DOHH2 (cell line): ENCODE data around the gene DUSP28.

Experiments
- H3F3A ChIP-seq: fragments of 200-600 bp; sonication (generic), shearing (Covaris generic); 2 replicates; pipeline ENCODE4 v1.6.0; 2016; ENCODE audit warnings: antibody characterized with exemption, mild to moderate bottlenecking; ENCODE audit not compliant: control insufficient read depth, insufficient read depth
- H3K27ac ChIP-seq: fragments of 200-600 bp; sonication (generic); 2 replicates; pipeline ENCODE4 v1.5.1; 2014; ENCODE audit warnings: low read depth, mild to moderate bottlenecking, low read length, moderate library complexity
- H3K27me3 ChIP-seq: fragments of 200-600 bp; sonication (generic); 2 replicates; pipeline ENCODE4 v1.6.1; 2014; ENCODE audit warnings: mild to moderate bottlenecking, low read length, mixed read lengths; ENCODE audit not compliant: control insufficient read depth
- H3K36me3 ChIP-seq: fragments of 200-600 bp; sonication (generic); 2 replicates; pipeline ENCODE4 v1.6.1; 2014; ENCODE audit warnings: mild to moderate bottlenecking, low read length, moderate library complexity, mixed read lengths; ENCODE audit not compliant: control insufficient read depth
- H3K4me1 ChIP-seq: fragments of 200-600 bp; sonication (generic); 2 replicates; pipeline ENCODE4 v1.6.1; 2014; ENCODE audit warnings: mild to moderate bottlenecking, low read length, mixed read lengths; ENCODE audit not compliant: control insufficient read depth
- H3K4me2 ChIP-seq: fragments of 200-600 bp; sonication (generic); 2 replicates; pipeline ENCODE4 v1.6.0; 2014; ENCODE audit warnings: mild to moderate bottlenecking, low read length, moderate library complexity
- H3K4me3 ChIP-seq: fragments of 200-600 bp; sonication (generic); 2 replicates; pipeline ENCODE4 v1.5.1; 2014; ENCODE audit warnings: mild to moderate bottlenecking, low read length, mixed read lengths
- H3K79me2 ChIP-seq: fragments of 200-600 bp; sonication (generic); 2 replicates; pipeline ENCODE4 v1.6.1; 2014; ENCODE audit warnings: mild to moderate bottlenecking, low read length, mixed read lengths; ENCODE audit not compliant: control insufficient read depth
- H3K9me2 ChIP-seq: fragments of 200-600 bp; sonication (generic); replicated peaks from 2 replicates; pipeline ENCODE4 v1.6.1; 2014; ENCODE audit warnings: mild to moderate bottlenecking, low read length, mixed read lengths; ENCODE audit not compliant: control insufficient read depth
- H3K9me3 ChIP-seq: fragments of 200-600 bp; sonication (generic); 2 replicates; pipeline ENCODE4 v1.6.1; 2014; ENCODE audit warnings: antibody characterized with exemption, low read length, mixed read lengths; ENCODE audit not compliant: control insufficient read depth, insufficient read depth
- H4K20me1 ChIP-seq: fragments of 200-600 bp; sonication (generic); 2 replicates; pipeline ENCODE4 v1.6.0; 2014; ENCODE audit warnings: low read depth, mild to moderate bottlenecking, antibody characterized with exemption, low read length, moderate library complexity; ENCODE audit not compliant: control insufficient read depth, insufficient read depth
- CTCF ChIP-seq: fragments of 200-600 bp; sonication (generic); IDR thresholded peaks from one replicate; pipeline ENCODE4 v1.5.1; 2014; ENCODE audit warnings: antibody characterized with exemption, mild to moderate bottlenecking, low read depth, low read length; ENCODE audit not compliant: poor library complexity, severe bottlenecking
- EZH2phosphoT487 ChIP-seq: fragments of 200-600 bp; sonication (generic); IDR thresholded peaks from 2 replicates; pipeline ENCODE4 v1.6.1; 2017; ENCODE audit warnings: borderline replicate concordance, mild to moderate bottlenecking, antibody characterized with exemption, low read length, moderate library complexity, mixed read lengths

The DUSP28 gene

GRCh38 chr2:240553956-240554480 is 6.1 kb upstream of the DUSP28 start:
- no peak for TF ChIP-seq CTCF
- TF ChIP-seq EZH2phosphoT487, result no peak
- Histone ChIP-seq H3K79me2 (peaks cover 79% of the 10 kb centered on the region), H3K4me2 (no peak overlapping the region)

GRCh38 chr2:240554767-240555493 is 5.2 kb upstream of the DUSP28 start:
- TF ChIP-seq EZH2phosphoT487 (no peak), CTCF (no peak)

More at GRCh38 chr2:240553956-240554480, 6.1 kb upstream of the DUSP28 start:
- H3K27ac ChIP-seq, result no peak overlapping the region
- no peaks in the 10 kb centered on the region for H3K27me3 ChIP-seq
- H3K4me1 ChIP-seq, result peaks cover 25% of the 10 kb centered on the region
- H3K9me3 ChIP-seq, result no peaks in the 10 kb centered on the region
- peaks cover 77% of the 10 kb centered on the region for H3K36me3 ChIP-seq
- H3F3A ChIP-seq, result peaks cover 6% of the 10 kb centered on the region; the same call in 1 of the 2 replicates
- H3K4me3 ChIP-seq, result no peak overlapping the region
- H3K9me2 ChIP-seq, result no peaks in the 10 kb centered on the region
- no peaks in the 10 kb centered on the region for H4K20me1 ChIP-seq

GRCh38 chr2:240555541-240556250 is 4.5 kb upstream of the DUSP28 start:
- Histone ChIP-seq H4K20me1 (no peaks in the 10 kb centered on the region), H3K4me1 (peaks cover 35% of the 10 kb centered on the region), H3K27me3 (no peaks in the 10 kb centered on the region), H3K4me2 (no peak overlapping the region), H3K79me2 (peaks cover 91% of the 10 kb centered on the region), H3K9me2 (no peaks in the 10 kb centered on the region), H3K4me3 (no peak overlapping the region), H3K27ac (no peak overlapping the region), H3F3A (peaks cover 9% of the 10 kb centered on the region; the same call in 1 of the 2 replicates), H3K9me3 (no peaks in the 10 kb centered on the region), H3K36me3 (peaks cover 85% of the 10 kb centered on the region)
- TF ChIP-seq CTCF, result no peak
- no peak for TF ChIP-seq EZH2phosphoT487

More at GRCh38 chr2:240554767-240555493, 5.2 kb upstream of the DUSP28 start:
- Histone ChIP-seq H4K20me1 (no peaks in the 10 kb centered on the region), H3K27me3 (no peaks in the 10 kb centered on the region), H3K79me2 (peaks cover 88% of the 10 kb centered on the region), H3K36me3 (peaks cover 84% of the 10 kb centered on the region), H3K27ac (no peak overlapping the region), H3K9me2 (no peaks in the 10 kb centered on the region), H3F3A (peaks cover 9% of the 10 kb centered on the region; the same call in 1 of the 2 replicates), H3K4me2 (no peak overlapping the region), H3K4me1 (peaks cover 34% of the 10 kb centered on the region), H3K4me3 (no peak overlapping the region), H3K9me3 (no peaks in the 10 kb centered on the region)
